HFFc6 (cell line): Measurements from ENCODE around the gene IGFL4. TPM values are rescaled to one million over a fixed set of nuclear protein-coding genes. Genes with fewer than 3 reads are reported as not detected.
A peak's percentile ranks its signal among the peaks of the same experiment; 100 is the strongest.

ENCODE experiments used
- DNase-seq: peaks from one replicate; pipeline ENCODE4 v3.0.0-alpha.2; 2018
- H3K27ac Mint-ChIP-seq: 2 replicates; pipeline ENCODE4 v1.8.0; 2020; ENCODE audit warnings: mild to moderate bottlenecking, mixed read lengths
- H3K27me3 Mint-ChIP-seq: 2 replicates; pipeline ENCODE4 v1.8.0; 2021; ENCODE audit warnings: mild to moderate bottlenecking, moderate library complexity, mixed read lengths; ENCODE audit not compliant: insufficient read depth
- H3K36me3 Mint-ChIP-seq: 2 replicates; pipeline ENCODE4 v1.8.0; 2021; ENCODE audit warnings: low read depth, mixed read lengths
- H3K4me1 Mint-ChIP-seq: 2 replicates; pipeline ENCODE4 v1.8.0; 2020; ENCODE audit warnings: low read depth, mixed read lengths
- H3K4me3 Mint-ChIP-seq: 2 replicates; pipeline ENCODE4 v1.8.0; 2020; ENCODE audit warnings: mild to moderate bottlenecking, moderate library complexity, mixed read lengths
- H3K9me3 Mint-ChIP-seq: 2 replicates; pipeline ENCODE4 v1.8.0; 2020; ENCODE audit warnings: mild to moderate bottlenecking, mixed read lengths
- CTCF ChIP-seq: fragments of 200-600 bp; sonication (generic); IDR thresholded peaks from 2 replicates; pipeline ENCODE4 v1.5.0; 2021; ENCODE audit warnings: antibody characterized with exemption, mild to moderate bottlenecking
- total RNA-seq, 6 experiments: library from RNA; stranded (reverse); fragmentation: NEBNext Ultra II Directional; extraction: Animal tissue kit (Norgen Biotek cat#: 25700); gene quantifications; 2 replicates in 1 of 6; 3 replicates in 5 of 6; pipeline ENCODE4 v1.2.3, GENCODE V29; 2021

The IGFL4 gene
- total RNA-seq, 6 experiments from 2014 or later = not detected

DNA sequence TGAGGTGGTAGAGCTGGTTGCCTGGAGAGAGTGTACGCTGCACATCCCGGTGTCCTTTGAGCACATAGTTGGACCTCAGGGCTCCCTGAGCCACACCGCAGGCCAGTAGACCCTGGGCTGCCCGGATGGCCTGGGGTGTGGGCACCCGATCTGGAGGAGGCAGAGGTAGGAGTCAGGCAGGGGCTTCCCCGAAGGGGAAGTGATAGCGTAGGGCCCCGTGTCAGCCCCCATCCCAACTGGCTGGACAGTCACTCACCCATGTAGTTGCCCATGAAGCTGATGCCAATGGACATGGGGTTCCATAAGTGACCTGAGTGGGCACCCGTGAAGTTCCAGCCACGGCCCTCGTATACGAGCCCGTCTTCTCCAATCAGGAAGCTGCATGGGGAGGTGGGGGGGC, 21.5 kb downstream of the IGFL4 start:
- peaks cover 4% of the 10 kb centered on the region; the same call in 1 of the 2 replicates for H3K36me3 Mint-ChIP-seq
- no peak for TF ChIP-seq CTCF
- DNase-seq = no peak

DNA sequence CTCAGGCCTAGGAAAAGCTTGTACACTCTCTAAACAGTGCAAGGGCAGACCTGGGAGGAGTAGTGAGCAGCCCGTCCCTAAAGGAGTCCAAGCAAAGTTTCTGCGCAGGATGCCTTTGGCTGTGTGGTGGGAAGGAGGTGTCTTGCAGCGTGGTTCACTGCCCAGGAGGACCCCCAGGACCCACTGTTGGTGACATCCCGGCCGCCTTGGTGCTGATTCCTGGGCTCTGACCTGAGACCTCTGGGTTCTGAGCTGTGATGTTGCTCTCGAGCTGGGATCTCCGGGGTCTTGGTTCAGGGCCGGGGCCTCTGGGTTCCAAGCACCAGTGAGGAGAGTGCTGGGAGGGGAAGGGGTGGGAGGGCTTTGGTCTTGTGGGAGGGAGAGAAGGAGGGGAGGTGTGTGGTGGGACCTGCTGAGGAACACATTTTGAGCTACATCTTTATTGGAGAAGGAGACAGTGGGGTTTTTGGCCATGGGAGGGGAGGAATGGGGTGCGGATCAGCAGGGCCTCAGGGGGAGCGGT, 22.0 kb downstream of the IGFL4 start:
- no peak for DNase-seq
- peaks cover 19% of the 10 kb centered on the region for H3K4me1 Mint-ChIP-seq
- H3K27ac Mint-ChIP-seq = no peak overlapping the region
- H3K4me3 Mint-ChIP-seq = no peak overlapping the region
- no peaks in the 10 kb centered on the region for H3K9me3 Mint-ChIP-seq
- peaks cover 12% of the 10 kb centered on the region; the same call in 1 of the 2 replicates for H3K27me3 Mint-ChIP-seq
- peaks cover 4% of the 10 kb centered on the region; the same call in 1 of the 2 replicates for H3K36me3 Mint-ChIP-seq
- TF ChIP-seq CTCF = no peak

More for the DNA sequence above, 21.5 kb downstream of the IGFL4 start:
- Mint-ChIP-seq H3K4me1 (peaks cover 19% of the 10 kb centered on the region), H3K9me3 (no peaks in the 10 kb centered on the region), H3K27ac (no peak overlapping the region), H3K27me3 (peaks cover 15% of the 10 kb centered on the region; the same call in 1 of the 2 replicates), H3K4me3 (no peak overlapping the region)

DNA sequence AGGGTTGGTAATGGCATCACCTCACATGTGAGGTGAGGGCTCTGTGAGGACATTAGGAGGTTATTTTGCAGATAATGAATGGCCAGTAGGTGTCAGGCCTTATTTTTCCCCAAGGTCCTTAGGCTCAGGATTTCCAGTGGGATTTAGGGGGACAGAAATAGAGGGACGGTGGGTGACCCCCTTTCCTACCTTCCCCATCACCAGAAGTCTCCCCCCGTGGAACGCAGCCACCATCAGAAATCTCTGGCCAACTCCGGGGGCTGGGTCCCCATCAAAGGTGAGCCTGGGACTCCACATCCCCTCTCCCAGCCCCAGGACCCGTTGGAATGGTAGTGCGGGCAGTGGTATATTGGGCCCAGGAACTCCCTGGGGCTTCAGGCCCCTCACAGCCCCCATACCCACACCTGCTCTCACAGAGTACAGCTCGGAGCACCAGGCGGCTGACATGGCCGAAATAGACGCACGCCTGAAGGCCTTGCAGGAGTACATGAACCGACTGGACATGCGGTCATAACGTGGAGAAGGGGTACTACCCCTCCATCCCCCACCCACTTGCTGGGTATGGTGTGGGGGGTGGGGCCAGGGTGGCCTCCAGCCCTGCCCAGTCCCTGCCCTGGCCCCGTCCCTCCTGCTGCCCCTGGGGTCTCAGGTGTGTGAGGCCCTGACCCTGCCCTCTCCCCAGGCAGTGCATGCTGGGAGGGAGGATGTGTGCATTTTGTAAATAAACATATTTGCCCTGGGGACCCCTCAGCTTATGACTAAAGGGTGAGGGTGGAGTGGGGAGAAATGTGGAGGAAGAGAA, 22.7 kb downstream of the IGFL4 start:
- Mint-ChIP-seq H3K27me3 (peaks cover 10% of the 10 kb centered on the region; the same call in 1 of the 2 replicates), H3K27ac (no peak overlapping the region), H3K4me3 (no peak overlapping the region), H3K9me3 (no peaks in the 10 kb centered on the region), H3K4me1 (peaks cover 19% of the 10 kb centered on the region), H3K36me3 (peaks cover 4% of the 10 kb centered on the region; the same call in 1 of the 2 replicates)
- DNase-seq = no peak
- no peak for TF ChIP-seq CTCF

DNA sequence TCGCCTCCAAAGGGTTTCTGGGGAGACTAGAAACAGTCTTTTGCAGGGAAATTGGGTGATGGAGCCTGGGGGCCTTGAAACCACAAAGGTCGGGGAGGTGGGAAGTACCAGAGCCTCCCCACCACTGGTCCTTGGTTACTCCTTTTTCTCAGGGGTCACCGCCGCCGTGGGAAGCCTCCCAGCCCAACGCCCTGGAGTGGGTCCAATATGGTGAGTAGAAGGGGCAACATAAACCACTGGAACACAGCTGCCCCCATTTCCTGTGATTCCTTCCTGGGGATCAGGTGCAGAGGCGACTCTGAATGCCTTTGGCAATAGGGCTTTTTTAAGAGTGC, 23.7 kb downstream of the IGFL4 start:
- peak overlapping the region; percentile 51; the same call in 1 of the 2 replicates for H3K4me3 Mint-ChIP-seq
- H3K4me1 Mint-ChIP-seq = peaks cover 19% of the 10 kb centered on the region
- no peak for DNase-seq
- H3K36me3 Mint-ChIP-seq = peaks cover 4% of the 10 kb centered on the region; the same call in 1 of the 2 replicates
- H3K27ac Mint-ChIP-seq = no peak overlapping the region
- no peaks in the 10 kb centered on the region for H3K9me3 Mint-ChIP-seq
- peak; percentile 58 for TF ChIP-seq CTCF
- H3K27me3 Mint-ChIP-seq = peaks cover 10% of the 10 kb centered on the region; the same call in 1 of the 2 replicates

GRCh38 chr19:46016426-46017094, 24.2 kb downstream of the IGFL4 start:
- Mint-ChIP-seq H3K27ac (no peak overlapping the region), H3K36me3 (peaks cover 4% of the 10 kb centered on the region; the same call in 1 of the 2 replicates), H3K9me3 (no peaks in the 10 kb centered on the region), H3K4me3 (peak overlapping the region; percentile 90), H3K4me1 (peaks cover 19% of the 10 kb centered on the region), H3K27me3 (peaks cover 10% of the 10 kb centered on the region; the same call in 1 of the 2 replicates)
- TF ChIP-seq CTCF = peak; percentile 93
- peak; percentile 71 for DNase-seq
